Suprapubic skin (tissue), 4 donors: ENCODE data around the gene CCNF.

Experiments
- CTCF ChIP-seq, 2 donors: fragments of 200-600 bp in 1 of 2; fragments of 450-650 bp in 1 of 2; sonication (generic) in 1 of 2; IDR thresholded peaks; one replicate each; pipeline ENCODE4 v1.5.1; 2016 to 2019; ENCODE audit warnings: antibody characterized with exemption in 2 of 2, mild to moderate bottlenecking in 1 of 2, moderate library complexity in 1 of 2
- EP300 ChIP-seq: sonication (generic); formaldehyde crosslinking; IDR thresholded peaks from one replicate; pipeline ENCODE4 v1.6.1; 2017; ENCODE audit warnings: antibody characterized with exemption
- POLR2A ChIP-seq, 2 donors: fragments of 450-650 bp; IDR thresholded peaks; one replicate each; pipeline ENCODE4 v1.6.1; 2017; ENCODE audit warnings: antibody characterized with exemption in 2 of 2, mild to moderate bottlenecking in 2 of 2, moderate library complexity in 2 of 2
- POLR2AphosphoS5 ChIP-seq, 3 donors: sonication (generic); formaldehyde crosslinking; IDR thresholded peaks; one replicate each; pipeline ENCODE4 v1.6.1; 2017; ENCODE audit warnings: antibody characterized with exemption in 3 of 3

- TF ChIP-seq CTCF (IDR thresholded peaks at IDR 0.05) (no peak), POLR2AphosphoS5 (IDR thresholded peaks at IDR 0.05) (no peak), POLR2A (IDR thresholded peaks at IDR 0.05) (no peak), EP300 (no peak)
Measured at GRCh38 chr16:2492292-2492691, 63.0 kb downstream of the CCNF start.
